Subcutaneous adipose tissue (tissue), 4 donors: Measurements from ENCODE around the gene AHDC1. TPM values are rescaled to one million over a fixed set of nuclear protein-coding genes. Genes with fewer than 3 reads are reported as not detected.

Source experiments
- total RNA-seq, 4 donors: library from RNA; depleted of rRNA; stranded (reverse); fragments of >200 nt; gene quantifications; one replicate each; pipeline ENCODE4 v1.1.0, GENCODE V29; 2016
- TF ChIP-seq, protein P1 (sequence below): fragments of 450-650 bp; IDR thresholded peaks from one replicate; pipeline ENCODE4 v1.5.1; 2016; ENCODE audit warnings: low read depth, mild to moderate bottlenecking, control low read depth, antibody characterized with exemption, moderate library complexity

The AHDC1 gene
- total RNA-seq, 4 donors from 2014 or later = 2.9 to 13.6 (median 7.1) TPM

DNA sequence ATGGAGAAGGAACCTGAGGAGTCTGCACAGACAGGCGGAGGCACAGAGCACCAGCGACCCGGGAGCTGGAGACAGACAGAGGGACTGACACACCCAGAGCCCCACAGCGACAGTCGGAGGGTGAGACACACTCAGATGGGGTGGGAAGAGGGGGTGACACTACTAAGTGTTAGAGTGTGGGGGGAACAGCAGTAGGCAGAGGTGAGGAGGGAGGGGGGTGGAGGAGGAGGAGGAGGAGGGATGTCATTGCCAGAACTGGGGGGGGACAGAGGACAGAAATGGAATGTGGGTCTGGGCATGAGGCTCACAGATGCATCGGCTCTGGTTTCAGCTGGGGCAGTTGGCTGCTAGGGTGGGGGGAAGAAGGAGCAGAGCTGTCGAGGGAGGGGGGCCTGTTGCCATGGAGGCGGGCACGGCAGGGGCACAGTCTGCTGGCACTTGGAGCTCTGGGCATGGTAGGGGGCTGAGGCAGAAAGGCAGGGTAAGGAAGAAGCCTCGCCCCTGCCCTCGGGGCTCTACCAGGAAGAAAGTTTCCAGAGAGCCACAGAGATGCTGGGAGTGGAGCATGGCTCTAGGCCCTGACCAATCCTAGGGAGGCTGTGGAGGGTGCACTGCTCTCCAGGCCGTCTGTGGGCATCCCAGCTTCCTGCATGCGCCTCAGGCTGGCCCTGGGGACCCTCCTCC, 37.3 kb downstream of the AHDC1 start:
- TF ChIP-seq, protein P1, sequence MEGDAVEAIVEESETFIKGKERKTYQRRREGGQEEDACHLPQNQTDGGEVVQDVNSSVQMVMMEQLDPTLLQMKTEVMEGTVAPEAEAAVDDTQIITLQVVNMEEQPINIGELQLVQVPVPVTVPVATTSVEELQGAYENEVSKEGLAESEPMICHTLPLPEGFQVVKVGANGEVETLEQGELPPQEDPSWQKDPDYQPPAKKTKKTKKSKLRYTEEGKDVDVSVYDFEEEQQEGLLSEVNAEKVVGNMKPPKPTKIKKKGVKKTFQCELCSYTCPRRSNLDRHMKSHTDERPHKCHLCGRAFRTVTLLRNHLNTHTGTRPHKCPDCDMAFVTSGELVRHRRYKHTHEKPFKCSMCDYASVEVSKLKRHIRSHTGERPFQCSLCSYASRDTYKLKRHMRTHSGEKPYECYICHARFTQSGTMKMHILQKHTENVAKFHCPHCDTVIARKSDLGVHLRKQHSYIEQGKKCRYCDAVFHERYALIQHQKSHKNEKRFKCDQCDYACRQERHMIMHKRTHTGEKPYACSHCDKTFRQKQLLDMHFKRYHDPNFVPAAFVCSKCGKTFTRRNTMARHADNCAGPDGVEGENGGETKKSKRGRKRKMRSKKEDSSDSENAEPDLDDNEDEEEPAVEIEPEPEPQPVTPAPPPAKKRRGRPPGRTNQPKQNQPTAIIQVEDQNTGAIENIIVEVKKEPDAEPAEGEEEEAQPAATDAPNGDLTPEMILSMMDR = no peak

DNA sequence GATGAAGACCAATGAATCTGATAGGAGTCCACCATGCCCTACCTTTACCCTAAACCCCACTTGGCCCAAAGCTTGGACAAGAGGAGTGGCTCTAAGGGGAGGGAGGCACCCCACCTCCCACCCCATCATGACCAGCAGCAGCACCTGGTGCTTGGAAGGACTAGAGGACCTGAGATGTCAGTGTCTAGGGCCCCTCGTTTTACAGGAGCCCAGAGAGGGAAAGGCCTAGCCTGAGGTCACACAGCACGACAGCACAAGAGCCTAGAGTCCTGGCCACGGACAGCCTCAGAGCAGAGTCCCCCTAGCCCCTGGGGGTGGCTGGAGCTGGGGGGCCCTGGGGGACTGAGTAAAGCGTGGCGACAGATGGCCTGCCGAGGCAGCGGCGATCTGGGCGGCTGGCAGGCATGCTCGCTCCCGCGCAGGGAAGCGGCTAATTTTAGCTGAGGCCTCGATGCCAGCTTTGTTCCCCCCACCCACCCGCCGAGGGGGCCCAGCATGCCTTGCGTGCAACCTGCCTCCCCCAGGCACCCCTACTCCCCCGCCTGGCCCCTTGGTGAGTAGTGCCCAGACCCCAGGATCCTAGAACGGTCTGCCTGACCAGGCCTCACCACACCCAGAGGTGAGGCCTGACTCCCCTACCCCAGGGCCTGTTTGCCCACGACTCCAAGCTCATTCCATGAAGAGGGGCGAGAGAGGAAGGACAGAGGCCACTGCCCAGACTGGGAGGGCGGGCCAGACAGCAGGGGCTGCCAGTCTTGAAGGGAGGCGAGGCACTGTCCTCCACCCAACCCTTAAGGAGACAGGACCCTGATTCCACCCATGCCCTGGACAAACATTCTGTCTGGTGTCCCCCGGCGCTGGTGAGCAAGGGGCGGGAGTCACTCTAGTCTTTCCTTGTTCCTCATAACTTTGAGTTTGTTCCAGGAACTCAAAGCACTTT, 39.0 kb downstream of the AHDC1 start:
- TF ChIP-seq, protein P1 = no peak

DNA sequence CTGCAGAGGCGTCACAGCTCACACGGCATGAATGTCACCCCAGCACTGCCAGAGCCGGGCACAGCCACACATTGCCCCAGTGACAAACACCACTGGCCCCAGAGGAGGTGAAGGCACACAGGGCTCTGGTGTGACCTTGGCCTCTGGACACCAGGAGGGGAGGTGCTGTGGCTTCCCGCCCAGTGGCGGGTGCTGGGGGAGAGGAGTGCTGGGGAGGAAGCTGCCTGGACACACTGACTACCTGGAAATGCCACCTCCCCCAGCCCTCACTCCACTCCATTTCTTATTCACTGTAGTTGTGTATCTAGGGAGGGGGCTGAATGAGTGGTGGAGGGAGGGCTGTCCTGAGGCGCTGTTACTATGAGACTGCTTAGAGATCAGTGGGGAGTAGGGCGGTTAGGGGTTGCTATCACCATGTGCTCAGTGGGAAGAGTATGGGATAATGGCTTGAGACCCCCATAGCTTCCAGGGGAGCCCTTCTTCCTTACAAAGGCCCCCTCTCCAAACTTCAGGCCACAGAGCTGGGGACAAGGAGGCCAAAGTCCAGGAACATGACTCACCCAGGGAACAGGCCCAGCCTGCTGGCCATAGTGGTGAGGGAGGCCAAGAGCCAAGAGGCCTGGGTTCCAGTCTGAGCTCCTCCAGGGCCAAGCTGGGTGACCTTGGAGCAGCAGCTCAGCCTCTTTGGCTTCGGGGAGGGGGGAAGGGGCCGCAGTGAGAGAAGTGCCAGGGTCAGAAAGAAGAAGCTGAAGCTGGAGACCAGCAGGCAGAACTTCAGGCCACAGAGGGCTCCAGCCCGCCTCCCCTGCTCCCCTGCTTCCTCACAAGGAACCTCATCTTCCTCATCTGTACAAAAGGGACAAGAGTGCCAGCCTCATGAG, 40.1 kb downstream of the AHDC1 start:
- TF ChIP-seq, protein P1 = no peak

DNA sequence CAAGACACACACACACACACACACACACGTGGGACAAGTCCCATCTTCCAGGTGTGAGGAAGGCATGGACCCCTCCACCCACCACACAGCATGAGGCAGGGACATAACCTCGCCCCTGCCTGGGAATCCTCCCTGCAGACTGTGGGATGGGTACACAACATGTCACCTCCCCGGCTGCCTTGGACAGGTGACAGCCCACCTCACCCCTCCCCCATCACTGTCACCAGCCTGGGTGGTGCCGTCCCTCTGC, 40.7 kb downstream of the AHDC1 start:
- TF ChIP-seq, protein P1 = no peak

DNA sequence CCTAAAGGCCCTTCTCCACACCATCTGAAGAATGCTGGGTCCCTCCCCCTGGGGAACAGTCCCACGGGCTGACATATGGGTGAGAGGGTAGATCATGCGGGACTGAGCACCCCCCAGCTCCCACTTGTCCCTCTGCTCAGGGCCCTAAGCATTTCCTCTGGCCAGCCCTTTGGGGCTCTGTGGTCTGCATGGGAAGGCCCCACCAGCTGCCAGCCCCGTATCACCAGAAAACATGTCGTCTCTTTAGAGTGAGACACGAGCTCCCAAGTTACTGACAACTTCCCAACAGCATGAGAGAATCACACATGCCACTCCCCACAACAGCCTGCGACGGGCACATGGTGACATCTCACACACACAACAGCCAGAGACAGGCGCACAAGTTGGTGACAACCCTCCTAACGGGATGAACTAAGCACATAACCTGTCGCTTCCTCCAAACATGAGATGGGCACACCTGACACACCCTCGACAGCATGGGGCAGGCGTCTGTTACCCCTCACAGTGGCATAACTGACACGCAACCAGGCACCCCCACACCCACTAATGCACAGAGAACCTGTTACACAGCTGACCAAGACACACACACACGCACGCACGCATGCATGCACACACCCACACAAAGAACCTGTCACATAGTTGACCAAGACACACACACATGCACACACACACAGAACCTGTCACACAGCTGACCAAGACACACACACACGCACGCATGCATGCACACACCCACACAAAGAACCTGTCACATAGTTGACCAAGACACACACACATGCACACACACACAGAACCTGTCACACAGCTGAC, 41.2 kb downstream of the AHDC1 start:
- TF ChIP-seq, protein P1 = no peak

DNA sequence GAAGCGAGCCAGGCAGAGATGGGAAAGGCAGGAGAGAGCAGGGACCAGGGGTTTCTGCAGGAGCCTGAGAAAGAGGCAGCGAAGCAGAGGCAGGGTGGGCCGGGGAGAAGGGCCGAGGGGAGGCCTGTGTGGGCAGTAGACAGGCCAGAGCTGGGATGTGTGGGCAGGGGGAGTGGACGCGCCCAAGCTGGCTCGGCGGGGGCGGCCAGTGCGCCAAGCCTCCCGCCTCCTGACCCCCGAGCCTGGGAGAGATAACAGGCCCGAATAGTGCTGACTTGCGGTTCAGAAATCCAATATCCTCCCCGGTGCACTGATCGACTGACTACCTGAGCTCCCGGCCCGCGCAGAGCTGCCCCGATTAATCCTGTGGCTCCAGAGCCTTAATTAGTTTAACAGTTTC, 41.9 kb downstream of the AHDC1 start:
- TF ChIP-seq, protein P1 = no peak
